Neural cell (in vitro differentiated cells): Measurements from ENCODE around the gene ZDHHC23. TPM values are rescaled to one million over a fixed set of nuclear protein-coding genes. Genes with fewer than 3 reads are reported as not detected.
A peak's percentile ranks its signal among the peaks of the same experiment; 100 is the strongest.

ENCODE experiments used
- H2AFZ ChIP-seq: fragments of 200-600, 300-800 bp; sonication (generic), shearing (Covaris generic); 2 replicates; pipeline ENCODE4 v1.6.0; 2014; ENCODE audit warnings: low read depth, mild to moderate bottlenecking, antibody characterized with exemption, low read length, moderate library complexity
- H3F3A ChIP-seq: fragments of 200-600 bp; shearing (Covaris generic); 2 replicates; pipeline ENCODE4 v1.6.1; 2016; ENCODE audit warnings: mild to moderate bottlenecking, moderate library complexity, mixed read lengths, antibody characterized with exemption, low read length; ENCODE audit not compliant: insufficient read depth, poor library complexity, severe bottlenecking
- H3K27ac ChIP-seq: fragments of 200-600, 300-800 bp; sonication (generic), shearing (Covaris generic); 2 replicates; pipeline ENCODE4 v1.5.1; 2014; ENCODE audit warnings: mild to moderate bottlenecking, low read length, moderate library complexity
- H3K27me3 ChIP-seq: fragments of 300-800, 200-600 bp; sonication (generic), shearing (Covaris generic); 2 replicates; pipeline ENCODE4 v1.6.0; 2014; ENCODE audit warnings: mild to moderate bottlenecking, low read depth, low read length, moderate library complexity; ENCODE audit not compliant: insufficient read depth
- H3K36me3 ChIP-seq: fragments of 300-800, 200-600 bp; sonication (generic), shearing (Covaris generic); 2 replicates; pipeline ENCODE4 v1.5.1; 2014; ENCODE audit warnings: mild to moderate bottlenecking, antibody characterized with exemption, low read length, moderate library complexity; ENCODE audit not compliant: insufficient read depth
- H3K4me2 ChIP-seq: fragments of 300-800, 200-600 bp; sonication (generic), shearing (Covaris generic); 2 replicates; pipeline ENCODE4 v1.6.0; 2014; ENCODE audit warnings: mild to moderate bottlenecking, low read length
- H3K4me3 ChIP-seq: fragments of 300-800, 200-600 bp; sonication (generic), shearing (Covaris generic); 2 replicates; pipeline ENCODE4 v1.5.1; 2014; ENCODE audit warnings: mild to moderate bottlenecking, low read length, moderate library complexity
- H3K79me2 ChIP-seq: fragments of 200-600 bp; shearing (Covaris generic); replicated peaks from 2 replicates; pipeline ENCODE4 v1.6.0; 2014; ENCODE audit warnings: mild to moderate bottlenecking, low read length, moderate library complexity; ENCODE audit not compliant: insufficient read depth
- H3K9ac ChIP-seq: fragments of 300-800, 200-600 bp; sonication (generic), shearing (Covaris generic); 2 replicates; pipeline ENCODE4 v1.6.1; 2016; ENCODE audit warnings: mild to moderate bottlenecking, low read length, mixed read lengths
- H3K9me2 ChIP-seq: fragments of 200-600 bp; shearing (Covaris generic); 2 replicates; pipeline ENCODE4 v1.6.1; 2016; ENCODE audit warnings: mild to moderate bottlenecking, low read length, mixed read lengths; ENCODE audit not compliant: insufficient read depth
- H3K9me3 ChIP-seq: fragments of 200-600, 300-800 bp; sonication (generic), shearing (Covaris generic); 2 replicates; pipeline ENCODE4 v1.6.1; 2016; ENCODE audit warnings: mild to moderate bottlenecking, mixed run types, low read length, moderate library complexity, mixed read lengths
- H4K20me1 ChIP-seq: fragments of 200-600 bp; shearing (Covaris generic); 2 replicates; pipeline ENCODE4 v1.6.1; 2016; ENCODE audit warnings: mild to moderate bottlenecking, mixed run types; ENCODE audit not compliant: insufficient read depth
- CTCF ChIP-seq: fragments of 450-650 bp; IDR thresholded peaks from 2 replicates; pipeline ENCODE4 v1.5.1; 2014; ENCODE audit warnings: antibody characterized with exemption, mild to moderate bottlenecking, moderate library complexity; ENCODE audit not compliant: poor library complexity, severe bottlenecking
- EP300 ChIP-seq: fragments of 450-650 bp; conservative IDR thresholded peaks from 2 replicates; pipeline ENCODE4 v1.6.1; 2014; ENCODE audit warnings: antibody characterized with exemption, mild to moderate bottlenecking, moderate library complexity; ENCODE audit not compliant: poor library complexity, severe bottlenecking
- EZH2 ChIP-seq: fragments of 200-600, 300-800 bp; shearing (Covaris generic), sonication (generic); IDR thresholded peaks from 2 replicates; pipeline ENCODE4 v1.6.1; 2014; ENCODE audit warnings: antibody characterized with exemption, low read length, borderline replicate concordance, mild to moderate bottlenecking; ENCODE audit not compliant: insufficient read depth, poor library complexity, severe bottlenecking
- MXI1 ChIP-seq: fragments of 450-650 bp; conservative IDR thresholded peaks from 2 replicates; pipeline ENCODE4 v1.6.1; 2014; ENCODE audit warnings: antibody characterized with exemption, mild to moderate bottlenecking; ENCODE audit not compliant: poor library complexity, severe bottlenecking
- POLR2AphosphoS5 ChIP-seq: IDR thresholded peaks from 2 replicates; pipeline ENCODE4 v1.6.1; 2012
- RAD21 ChIP-seq: fragments of 450-650 bp; conservative IDR thresholded peaks from 2 replicates; pipeline ENCODE4 v1.6.1; 2014; ENCODE audit warnings: antibody characterized with exemption, mild to moderate bottlenecking, moderate library complexity
- SMC3 ChIP-seq: fragments of 450-650 bp; conservative IDR thresholded peaks from 2 replicates; pipeline ENCODE4 v1.6.1; 2014; ENCODE audit warnings: antibody characterized with exemption, mild to moderate bottlenecking, moderate library complexity; ENCODE audit not compliant: poor library complexity
- TAF1 ChIP-seq: IDR thresholded peaks from 2 replicates; pipeline ENCODE4 v1.6.1; 2012; ENCODE audit warnings: low read depth
- polyA plus RNA-seq: library from polyadenylated mRNA; depleted of rRNA; stranded (reverse); fragments of >200 nt; gene quantifications from 2 replicates; pipeline ENCODE4 v1.2.3, GENCODE V29; 2014
- TF ChIP-seq, protein P1 (sequence below): IDR thresholded peaks from 2 replicates; pipeline ENCODE4 v1.6.1; 2012; ENCODE audit warnings: borderline replicate concordance

Gene ZDHHC23
- polyA plus RNA-seq, 1 donor from 2014 or later, result 11.5 TPM

DNA sequence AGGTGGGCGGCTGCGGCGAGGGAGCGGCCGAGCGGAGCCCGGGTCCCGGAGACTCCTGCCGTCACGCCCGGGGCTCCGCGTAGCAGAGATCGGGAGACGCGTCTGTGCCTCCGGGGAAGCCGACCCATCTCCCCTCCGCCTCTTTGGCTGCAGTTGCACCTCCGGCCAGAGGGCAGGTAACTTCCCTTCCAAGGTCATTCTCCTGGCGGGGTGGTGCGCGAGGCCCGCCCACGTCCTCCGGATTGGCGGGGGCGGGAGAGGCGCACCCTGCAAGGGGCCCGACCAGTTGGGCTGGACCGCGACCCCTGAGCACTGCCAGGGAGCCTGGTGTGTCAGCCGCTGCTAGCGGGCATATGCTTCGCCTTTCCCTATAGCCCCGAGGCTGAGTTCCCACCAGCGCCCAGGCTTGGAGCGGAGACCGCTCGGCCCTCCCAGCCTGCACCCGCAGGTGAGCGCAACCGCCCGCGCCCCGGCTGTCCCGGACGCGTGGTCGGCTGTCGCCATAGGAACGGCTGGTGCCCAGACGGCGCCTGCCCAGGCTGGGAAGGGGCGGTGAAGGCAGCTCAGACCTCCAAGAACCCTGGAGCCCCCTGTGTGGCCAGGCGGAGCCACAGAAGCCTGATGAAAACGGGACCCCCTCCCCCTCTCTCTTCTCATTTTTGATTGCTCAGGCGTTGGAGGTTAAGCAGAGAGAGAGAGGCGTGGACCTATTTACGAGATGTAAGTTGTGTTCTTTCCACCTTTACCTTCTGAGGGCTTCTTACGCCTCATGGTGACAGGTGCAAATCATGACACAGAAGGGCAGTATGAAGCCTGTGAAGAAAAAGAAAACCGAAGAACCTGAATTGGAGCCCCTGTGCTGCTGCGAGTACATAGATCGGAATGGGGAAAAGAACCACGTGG is 453 bp downstream of the ZDHHC23 start:
- TF ChIP-seq MXI1 (peak; percentile 12), SMC3 (no peak)
- Histone ChIP-seq H3K4me3 (peak overlapping the region; percentile 86), H3K27me3 (peaks cover 19% of the 10 kb centered on the region)

GRCh38 chr3:113952921-113953320 is 5.1 kb downstream of the ZDHHC23 start:
- H3K79me2 ChIP-seq, result no peaks in the 10 kb centered on the region
- no peaks in the 10 kb centered on the region for H3K9me3 ChIP-seq
- H3K9ac ChIP-seq, result no peak overlapping the region
- peaks cover 11% of the 10 kb centered on the region for H3K27me3 ChIP-seq
- no peak overlapping the region for H3K4me3 ChIP-seq
- H3K4me2 ChIP-seq, result no peak overlapping the region
- H3K36me3 ChIP-seq, result no peaks in the 10 kb centered on the region
- no peaks in the 10 kb centered on the region for H4K20me1 ChIP-seq
- no peak overlapping the region for H3K27ac ChIP-seq
- no peaks in the 10 kb centered on the region for H3K9me2 ChIP-seq
- TF ChIP-seq SMC3 (no peak), EP300 (no peak), EZH2 (no peak), TAF1 (no peak), POLR2AphosphoS5 (no peak), CTCF (no peak), RAD21 (no peak), MXI1 (no peak)
- TF ChIP-seq, protein P1, sequence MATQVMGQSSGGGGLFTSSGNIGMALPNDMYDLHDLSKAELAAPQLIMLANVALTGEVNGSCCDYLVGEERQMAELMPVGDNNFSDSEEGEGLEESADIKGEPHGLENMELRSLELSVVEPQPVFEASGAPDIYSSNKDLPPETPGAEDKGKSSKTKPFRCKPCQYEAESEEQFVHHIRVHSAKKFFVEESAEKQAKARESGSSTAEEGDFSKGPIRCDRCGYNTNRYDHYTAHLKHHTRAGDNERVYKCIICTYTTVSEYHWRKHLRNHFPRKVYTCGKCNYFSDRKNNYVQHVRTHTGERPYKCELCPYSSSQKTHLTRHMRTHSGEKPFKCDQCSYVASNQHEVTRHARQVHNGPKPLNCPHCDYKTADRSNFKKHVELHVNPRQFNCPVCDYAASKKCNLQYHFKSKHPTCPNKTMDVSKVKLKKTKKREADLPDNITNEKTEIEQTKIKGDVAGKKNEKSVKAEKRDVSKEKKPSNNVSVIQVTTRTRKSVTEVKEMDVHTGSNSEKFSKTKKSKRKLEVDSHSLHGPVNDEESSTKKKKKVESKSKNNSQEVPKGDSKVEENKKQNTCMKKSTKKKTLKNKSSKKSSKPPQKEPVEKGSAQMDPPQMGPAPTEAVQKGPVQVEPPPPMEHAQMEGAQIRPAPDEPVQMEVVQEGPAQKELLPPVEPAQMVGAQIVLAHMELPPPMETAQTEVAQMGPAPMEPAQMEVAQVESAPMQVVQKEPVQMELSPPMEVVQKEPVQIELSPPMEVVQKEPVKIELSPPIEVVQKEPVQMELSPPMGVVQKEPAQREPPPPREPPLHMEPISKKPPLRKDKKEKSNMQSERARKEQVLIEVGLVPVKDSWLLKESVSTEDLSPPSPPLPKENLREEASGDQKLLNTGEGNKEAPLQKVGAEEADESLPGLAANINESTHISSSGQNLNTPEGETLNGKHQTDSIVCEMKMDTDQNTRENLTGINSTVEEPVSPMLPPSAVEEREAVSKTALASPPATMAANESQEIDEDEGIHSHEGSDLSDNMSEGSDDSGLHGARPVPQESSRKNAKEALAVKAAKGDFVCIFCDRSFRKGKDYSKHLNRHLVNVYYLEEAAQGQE, result no peak
- no peaks in the 10 kb centered on the region for H3F3A ChIP-seq
- H2AFZ ChIP-seq, result no peak overlapping the region

More for the DNA sequence above, 453 bp downstream of the ZDHHC23 start:
- Histone ChIP-seq H3K4me2 (peak overlapping the region; percentile 54), H4K20me1 (no peaks in the 10 kb centered on the region), H3K27ac (no peak overlapping the region), H2AFZ (peak overlapping the region; percentile 58), H3K36me3 (no peaks in the 10 kb centered on the region), H3F3A (no peaks in the 10 kb centered on the region), H3K9ac (peak overlapping the region; percentile 57), H3K9me3 (no peaks in the 10 kb centered on the region), H3K79me2 (no peaks in the 10 kb centered on the region), H3K9me2 (no peaks in the 10 kb centered on the region)
